Glutamatergic neuron (in vitro differentiated cells): ENCODE data around the gene VWA8. TPM values are rescaled to one million over a fixed set of nuclear protein-coding genes. Genes with fewer than 3 reads are reported as not detected.

Experiments
- DNase-seq: peaks from one replicate; pipeline ENCODE4 v3.0.0; 2022
- H3K27ac Mint-ChIP-seq: one replicate; pipeline ENCODE4 v1.8.0; 2020; ENCODE audit warnings: mild to moderate bottlenecking, mixed read lengths, inconsistent platforms; ENCODE audit not compliant: unreplicated experiment
- H3K27me3 Mint-ChIP-seq: one replicate; pipeline ENCODE4 v1.8.0; 2020; ENCODE audit warnings: mild to moderate bottlenecking, moderate library complexity, mixed read lengths, inconsistent platforms; ENCODE audit not compliant: unreplicated experiment
- H3K36me3 Mint-ChIP-seq: one replicate; pipeline ENCODE4 v1.8.0; 2020; ENCODE audit warnings: mild to moderate bottlenecking, mixed read lengths, inconsistent platforms; ENCODE audit not compliant: unreplicated experiment
- H3K4me1 Mint-ChIP-seq: one replicate; pipeline ENCODE4 v1.8.0; 2020; ENCODE audit warnings: mild to moderate bottlenecking, low read depth, mixed read lengths, inconsistent platforms; ENCODE audit not compliant: unreplicated experiment
- H3K4me3 Mint-ChIP-seq: one replicate; pipeline ENCODE4 v1.8.0; 2020; ENCODE audit warnings: mild to moderate bottlenecking, mixed read lengths, inconsistent platforms; ENCODE audit not compliant: unreplicated experiment
- H3K9me3 Mint-ChIP-seq: one replicate; pipeline ENCODE4 v1.8.0; 2020; ENCODE audit warnings: mild to moderate bottlenecking, moderate library complexity, mixed read lengths, inconsistent platforms; ENCODE audit not compliant: unreplicated experiment
- CTCF ChIP-seq: fragments of 200-600 bp; sonication (generic); IDR thresholded peaks from one replicate; pipeline ENCODE4 v1.5.0; 2021; ENCODE audit not compliant: partially characterized antibody, unreplicated experiment
- total RNA-seq: library from RNA; stranded (reverse); fragmentation: NEBNext Ultra II Directional; extraction: Animal tissue kit (Norgen Biotek cat#: 25700); gene quantifications from one replicate; pipeline ENCODE4 v1.2.1, GENCODE V29; 2021; ENCODE audit not compliant: unreplicated experiment

VWA8 gene
- total RNA-seq, 1 donor from 2014 or later: 16.4 TPM

- H3K9me3 Mint-ChIP-seq: no peaks in the 10 kb centered on the region
- no peaks in the 10 kb centered on the region for H3K4me1 Mint-ChIP-seq
- no peak for DNase-seq
- no peaks in the 10 kb centered on the region for H3K36me3 Mint-ChIP-seq
- H3K27ac Mint-ChIP-seq: no peak overlapping the region
- peaks cover 3% of the 10 kb centered on the region for H3K27me3 Mint-ChIP-seq
- TF ChIP-seq CTCF: no peak
- H3K4me3 Mint-ChIP-seq: no peak overlapping the region
These were observed 127.1 kb downstream of the VWA8 start for GRCh38 chr13:41833831-41834230.

- peaks cover 3% of the 10 kb centered on the region for H3K27me3 Mint-ChIP-seq
- no peak for TF ChIP-seq CTCF
- DNase-seq: no peak
- no peaks in the 10 kb centered on the region for H3K36me3 Mint-ChIP-seq
- no peak overlapping the region for H3K27ac Mint-ChIP-seq
- H3K4me1 Mint-ChIP-seq: no peaks in the 10 kb centered on the region
- H3K9me3 Mint-ChIP-seq: no peaks in the 10 kb centered on the region
- no peak overlapping the region for H3K4me3 Mint-ChIP-seq
These were observed 127.7 kb downstream of the VWA8 start for GRCh38 chr13:41833201-41833600.

- Mint-ChIP-seq H3K27ac (no peak overlapping the region), H3K27me3 (no peaks in the 10 kb centered on the region), H3K9me3 (no peaks in the 10 kb centered on the region), H3K36me3 (no peaks in the 10 kb centered on the region), H3K4me3 (no peak overlapping the region), H3K4me1 (peaks cover 3% of the 10 kb centered on the region)
- no peak for TF ChIP-seq CTCF
- no peak for DNase-seq
These were observed 133.2 kb downstream of the VWA8 start for GRCh38 chr13:41827507-41828213.

GRCh38 chr13:41825691-41826090, 135.2 kb downstream of the VWA8 start:
- DNase-seq: no peak
- no peaks in the 10 kb centered on the region for H3K9me3 Mint-ChIP-seq
- H3K27me3 Mint-ChIP-seq: no peaks in the 10 kb centered on the region
- H3K4me3 Mint-ChIP-seq: no peak overlapping the region
- no peak overlapping the region for H3K27ac Mint-ChIP-seq
- peaks cover 3% of the 10 kb centered on the region for H3K4me1 Mint-ChIP-seq
- H3K36me3 Mint-ChIP-seq: no peaks in the 10 kb centered on the region
- TF ChIP-seq CTCF: no peak

- Mint-ChIP-seq H3K27me3 (peaks cover 1% of the 10 kb centered on the region), H3K4me3 (no peak overlapping the region), H3K36me3 (no peaks in the 10 kb centered on the region), H3K4me1 (peaks cover 3% of the 10 kb centered on the region), H3K9me3 (no peaks in the 10 kb centered on the region), H3K27ac (no peak overlapping the region)
- TF ChIP-seq CTCF: no peak
- DNase-seq: no peak
These were observed 137.4 kb downstream of the VWA8 start for GRCh38 chr13:41823476-41823875.
